ENCODE results near the gene XDH. TPM values are rescaled to one million over a fixed set of nuclear protein-coding genes. Genes with fewer than 3 reads are reported as not detected.

Gene XDH
- total and polyA plus RNA-seq, 9 of the 15 experiments (the other 6 are each of a cell fraction or from before 2014, with no cell fraction given): 0.04 to 0.06 TPM; not detected in 7

DNA sequence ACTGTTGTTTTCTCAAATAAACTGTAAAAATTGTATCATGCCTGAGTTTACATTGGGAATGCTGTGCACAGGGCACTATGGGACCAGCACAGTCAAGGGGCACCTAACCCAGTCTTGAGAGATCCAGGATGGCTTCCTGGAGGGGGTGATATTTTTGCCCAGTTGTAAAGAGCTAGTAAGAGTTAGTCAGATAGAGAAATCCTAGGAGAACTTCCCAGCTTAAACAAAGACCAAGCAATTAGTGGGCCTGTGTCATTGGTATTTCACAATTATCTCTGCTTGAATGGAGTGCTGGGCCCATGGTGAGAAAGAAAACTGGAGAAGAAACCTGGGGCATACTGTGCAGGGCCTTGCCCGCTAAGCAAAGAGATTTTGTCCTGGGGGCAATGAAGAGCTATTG is 12.2 kb downstream of the XDH start:
- DNase-seq (ENCODE audit: extremely low read depth in 1 of 4, low spot score in 3 of 4): no peak
- Histone ChIP-seq H3K9ac (ENCODE audit: insufficient read depth in 1 of 2, low read depth in 2 of 2, low read length in 2 of 2) (no peak overlapping the region), H3K79me2 (ENCODE audit: control insufficient read depth, insufficient read depth, low read length) (no peaks in the 10 kb centered on the region), H2AFZ (ENCODE audit: low read depth, low read length) (no peak overlapping the region), H3K4me3 (no peak overlapping the region), H3K4me2 (ENCODE audit: insufficient read depth, low read length) (no peak overlapping the region), H3K9me3 (replicated peaks; ENCODE audit: control insufficient read depth, insufficient read depth, low read depth, low read length) (no peaks in the 10 kb centered on the region), H4K20me1 (replicated peaks; ENCODE audit: control insufficient read depth, insufficient read depth, low read length) (no peaks in the 10 kb centered on the region), H3K27ac (ENCODE audit: extremely low read depth, low read depth, low read length) (no peak overlapping the region), H3K9me1 (ENCODE audit: control insufficient read depth, insufficient read depth, low read length) (no peaks in the 10 kb centered on the region), H3K36me3 (ENCODE audit: control insufficient read depth, insufficient read depth, low read length) (no peaks in the 10 kb centered on the region), H3K4me1 (replicated peaks in 1 of 2; ENCODE audit: control insufficient read depth in 2 of 2, insufficient read depth in 2 of 2, low read length in 2 of 2) (no peaks in the 10 kb centered on the region), H3K27me3 (ENCODE audit: control insufficient read depth in 2 of 2, insufficient read depth in 2 of 2, low read length in 2 of 2) (no peaks in the 10 kb centered on the region)
- no peak for FAIRE-seq
- in situ Hi-C loops (cut with MboI): no loop called here
- BruUV-seq (replicated peaks): no TSS peak
- ChIA-PET POLR2A (interaction anchor here (0.6 kb wide), 1 partner anchor 17 kb away, joined by 3 read pairs; no protein-coding TSS in a partner anchor), CTCF (ENCODE audit: low intra/inter-chr PET ratio) (no interaction called here)
- WGBS (ENCODE audit: insufficient coverage, low coverage, missing lambda C conversion rate): 0% methylated on average over 1 of the region's 1 CpG
- TF ChIP-seq ZFP36 (IDR thresholded peaks at IDR 0.05; ENCODE audit: low read depth, low read length, partially characterized antibody) (peak; percentile 55), MCM7 (IDR thresholded peaks at IDR 0.05) (no peak), ZNF668 (CRISPR knock-in tag; IDR thresholded peaks at IDR 0.05) (no peak), CREM (IDR thresholded peaks at IDR 0.05; ENCODE audit: low read depth) (no peak), ZNF436 (CRISPR knock-in tag; IDR thresholded peaks at IDR 0.05) (no peak)
- TF ChIP-seq, protein P1, sequence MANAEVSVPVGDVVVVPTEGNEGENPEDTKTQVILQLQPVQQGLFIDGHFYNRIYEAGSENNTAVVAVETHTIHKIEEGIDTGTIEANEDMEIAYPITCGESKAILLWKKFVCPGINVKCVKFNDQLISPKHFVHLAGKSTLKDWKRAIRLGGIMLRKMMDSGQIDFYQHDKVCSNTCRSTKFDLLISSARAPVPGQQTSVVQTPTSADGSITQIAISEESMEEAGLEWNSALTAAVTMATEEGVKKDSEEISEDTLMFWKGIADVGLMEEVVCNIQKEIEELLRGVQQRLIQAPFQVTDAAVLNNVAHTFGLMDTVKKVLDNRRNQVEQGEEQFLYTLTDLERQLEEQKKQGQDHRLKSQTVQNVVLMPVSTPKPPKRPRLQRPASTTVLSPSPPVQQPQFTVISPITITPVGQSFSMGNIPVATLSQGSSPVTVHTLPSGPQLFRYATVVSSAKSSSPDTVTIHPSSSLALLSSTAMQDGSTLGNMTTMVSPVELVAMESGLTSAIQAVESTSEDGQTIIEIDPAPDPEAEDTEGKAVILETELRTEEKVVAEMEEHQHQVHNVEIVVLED (CRISPR knock-in tag; IDR thresholded peaks at IDR 0.05): no peak
- intact Hi-C loops (cut with micrococcal nuclease): no loop called here
- no peak for ATAC-seq

All from K562 (cell line).